Osteoblast (primary cell): ENCODE data around the gene TTC21B. TPM values are rescaled to one million over a fixed set of nuclear protein-coding genes. Genes with fewer than 3 reads are reported as not detected.

Experiments
- DNase-seq: peaks from one replicate; pipeline ENCODE4 v3.0.0; 2011; ENCODE audit warnings: low spot score, mixed read lengths; ENCODE audit not compliant: insufficient read length; ENCODE audit errors: missing footprints
- H2AFZ ChIP-seq: 2 replicates; pipeline ENCODE4 v1.6.0; 2011; ENCODE audit warnings: mild to moderate bottlenecking, low read length
- H3K27ac ChIP-seq: 2 replicates; pipeline ENCODE4 v1.5.1; 2011; ENCODE audit warnings: mild to moderate bottlenecking, low read depth, low read length, moderate library complexity
- H3K27me3 ChIP-seq: 2 replicates; pipeline ENCODE4 v1.6.0; 2012; ENCODE audit warnings: mild to moderate bottlenecking, control low read depth, inconsistent platforms, low read length, moderate library complexity; ENCODE audit not compliant: insufficient read depth
- H3K36me3 ChIP-seq: 2 replicates; pipeline ENCODE4 v1.5.1; 2011; ENCODE audit warnings: mild to moderate bottlenecking, low read length, control low read depth, moderate library complexity; ENCODE audit not compliant: insufficient read depth
- H3K4me1 ChIP-seq: 2 replicates; pipeline ENCODE4 v1.5.1; 2011; ENCODE audit warnings: mild to moderate bottlenecking, low read length, control low read depth, moderate library complexity; ENCODE audit not compliant: insufficient read depth
- H3K4me2 ChIP-seq: 2 replicates; pipeline ENCODE4 v1.6.0; 2011; ENCODE audit warnings: mild to moderate bottlenecking, low read length; ENCODE audit not compliant: insufficient read depth
- H3K4me3 ChIP-seq: fragments of 200-600 bp; sonication (generic); 3 replicates; pipeline ENCODE4 v1.5.1; 2012; ENCODE audit warnings: mild to moderate bottlenecking, low read length, inconsistent platforms; ENCODE audit not compliant: insufficient read depth
- H3K79me2 ChIP-seq: 2 replicates; pipeline ENCODE4 v1.6.0; 2012; ENCODE audit warnings: mild to moderate bottlenecking, low read length, control low read depth, inconsistent platforms; ENCODE audit not compliant: insufficient read depth
- H3K9me3 ChIP-seq: 2 replicates; pipeline ENCODE4 v1.5.1; 2011; ENCODE audit warnings: low read depth, low read length, control low read depth
- H4K20me1 ChIP-seq: 2 replicates; pipeline ENCODE4 v1.6.0; 2012; ENCODE audit warnings: mild to moderate bottlenecking, low read length, control low read depth; ENCODE audit not compliant: insufficient read depth
- CTCF ChIP-seq: IDR thresholded peaks from 2 replicates; pipeline ENCODE4 v1.5.1; 2011; ENCODE audit warnings: mild to moderate bottlenecking, low read depth, low read length, moderate library complexity; ENCODE audit errors: extremely low read depth
- total RNA-seq: library from RNA; depleted of rRNA; stranded (reverse); fragments of >200 nt; gene quantifications from 2 replicates; pipeline ENCODE4 v1.2.3, GENCODE V29; 2012

Gene TTC21B
- total RNA-seq, 1 donor, result 25.7 TPM

- Histone ChIP-seq H3K79me2 (no peaks in the 10 kb centered on the region), H4K20me1 (no peaks in the 10 kb centered on the region), H3K36me3 (peaks cover 3% of the 10 kb centered on the region), H3K27ac (no peak overlapping the region), H3K4me1 (no peaks in the 10 kb centered on the region), H3K4me2 (no peak overlapping the region), H3K9me3 (no peaks in the 10 kb centered on the region), H3K27me3 (no peaks in the 10 kb centered on the region), H3K4me3 (no peak overlapping the region), H2AFZ (no peak overlapping the region)
- no peak for TF ChIP-seq CTCF
- no peak for DNase-seq
Measured at GRCh38 chr2:165871025-165871424, 82.6 kb downstream of the TTC21B start.

GRCh38 chr2:165870346-165870745 is 83.2 kb downstream of the TTC21B start:
- no peak overlapping the region for H3K4me2 ChIP-seq
- no peaks in the 10 kb centered on the region for H3K79me2 ChIP-seq
- H3K4me1 ChIP-seq, result no peaks in the 10 kb centered on the region
- no peaks in the 10 kb centered on the region for H3K27me3 ChIP-seq
- H4K20me1 ChIP-seq, result no peaks in the 10 kb centered on the region
- H2AFZ ChIP-seq, result no peak overlapping the region
- no peak for TF ChIP-seq CTCF
- H3K36me3 ChIP-seq, result peaks cover 3% of the 10 kb centered on the region
- no peaks in the 10 kb centered on the region for H3K9me3 ChIP-seq
- no peak overlapping the region for H3K4me3 ChIP-seq
- DNase-seq, result no peak
- no peak overlapping the region for H3K27ac ChIP-seq

DNA sequence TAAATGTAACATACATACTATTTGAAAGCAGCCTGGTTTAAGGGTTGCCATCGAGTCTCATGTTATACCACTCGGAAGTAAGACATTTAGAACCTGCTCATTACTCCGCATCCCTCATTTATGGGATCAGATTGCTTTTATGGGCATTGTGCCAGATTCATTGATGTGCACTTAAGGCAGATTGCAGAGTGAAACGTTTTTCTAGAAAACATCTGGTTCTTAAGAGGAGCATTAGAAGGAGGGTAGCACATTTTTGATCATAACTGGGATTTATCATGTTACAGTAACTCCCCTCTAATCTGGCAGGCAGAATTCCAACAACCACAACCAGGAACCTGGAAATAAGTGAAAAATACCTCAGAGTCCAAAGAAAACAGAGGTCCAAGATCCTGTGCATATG is 85.4 kb downstream of the TTC21B start:
- Histone ChIP-seq H3K27ac (no peak overlapping the region), H4K20me1 (no peaks in the 10 kb centered on the region), H3K27me3 (no peaks in the 10 kb centered on the region), H3K9me3 (no peaks in the 10 kb centered on the region), H3K36me3 (no peaks in the 10 kb centered on the region), H2AFZ (no peak overlapping the region), H3K4me2 (no peak overlapping the region), H3K79me2 (no peaks in the 10 kb centered on the region), H3K4me3 (no peak overlapping the region), H3K4me1 (no peaks in the 10 kb centered on the region)
- TF ChIP-seq CTCF, result no peak
- no peak for DNase-seq

DNA sequence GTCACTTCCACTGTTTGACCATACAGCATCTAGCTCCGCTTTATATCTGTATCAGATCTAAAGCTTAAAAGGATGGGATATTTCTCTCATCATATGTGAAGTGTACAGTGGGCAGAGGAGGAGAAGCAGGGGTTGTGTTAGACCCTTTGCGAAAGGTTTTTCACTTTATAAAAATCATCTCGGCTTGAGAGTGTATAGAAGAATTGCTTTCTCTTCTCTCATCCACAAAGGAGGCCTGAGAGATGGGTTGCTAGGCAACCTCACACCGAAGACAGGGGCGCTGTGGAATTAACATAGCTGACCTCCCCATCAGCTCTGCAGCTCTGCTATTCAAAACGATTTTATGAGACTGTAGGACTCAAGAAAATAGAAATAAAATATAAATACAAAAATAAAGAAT is 89.3 kb downstream of the TTC21B start:
- Histone ChIP-seq H3K36me3 (no peaks in the 10 kb centered on the region), H3K27me3 (no peaks in the 10 kb centered on the region), H3K27ac (no peak overlapping the region), H3K9me3 (no peaks in the 10 kb centered on the region), H3K4me3 (no peak overlapping the region), H4K20me1 (no peaks in the 10 kb centered on the region), H3K79me2 (no peaks in the 10 kb centered on the region), H3K4me1 (no peaks in the 10 kb centered on the region), H3K4me2 (no peak overlapping the region), H2AFZ (no peak overlapping the region)
- TF ChIP-seq CTCF, result no peak
- no peak for DNase-seq
